ENCODE results near the gene ULK4.
"Not testable (repeated sequence)": the region's sequence is repeated elsewhere in the genome, so short reads cannot be mapped to it uniquely, and the experiment has no call there.

Gene ULK4

GRCh38 chr3:41961751-41962679 is at the start of gene ULK4:
TSS of gene ULK4 (minus strand) at chr3:41962103. CDS start at chr3:41954759, 7,344 bp downstream.
- in situ Hi-C loops (cut with MboI; ENCODE audit: low sequenced_read_pairs) = no loop called here

- in situ Hi-C loops (cut with MboI; ENCODE audit: low sequenced_read_pairs) = no loop called here
Measured at GRCh38 chr3:42010530-42010929, 48.6 kb upstream of the ULK4 start.

GRCh38 chr3:42009456-42009855 is 47.6 kb upstream of the ULK4 start:
- in situ Hi-C loops (cut with MboI; ENCODE audit: low sequenced_read_pairs) = no loop called here

GRCh38 chr3:42007785-42008184 is 45.9 kb upstream of the ULK4 start:
- in situ Hi-C loops (cut with MboI; ENCODE audit: low sequenced_read_pairs) = no loop called here

GRCh38 chr3:42005401-42005800 is 43.5 kb upstream of the ULK4 start:
- in situ Hi-C loops (cut with MboI; ENCODE audit: low sequenced_read_pairs) = no loop called here

GRCh38 chr3:42002790-42003189 is 40.9 kb upstream of the ULK4 start:
- in situ Hi-C loops (cut with MboI; ENCODE audit: low sequenced_read_pairs) = no loop called here

- in situ Hi-C loops (cut with MboI; ENCODE audit: low sequenced_read_pairs) = no loop called here
Measured at GRCh38 chr3:42001777-42002176, 39.9 kb upstream of the ULK4 start.

- in situ Hi-C loops (cut with MboI; ENCODE audit: low sequenced_read_pairs) = no loop called here
Measured at GRCh38 chr3:41999909-42000308, 38.0 kb upstream of the ULK4 start.

GRCh38 chr3:41997702-41998550 is 36.0 kb upstream of the ULK4 start:
- in situ Hi-C loops (cut with MboI; ENCODE audit: low sequenced_read_pairs) = no loop called here

GRCh38 chr3:41991437-41991836 is 29.5 kb upstream of the ULK4 start:
- in situ Hi-C loops (cut with MboI; ENCODE audit: low sequenced_read_pairs) = no loop called here

- in situ Hi-C loops (cut with MboI; ENCODE audit: low sequenced_read_pairs) = no loop called here
Measured at GRCh38 chr3:41989518-41989917, 27.6 kb upstream of the ULK4 start.

- in situ Hi-C loops (cut with MboI; ENCODE audit: low sequenced_read_pairs) = no loop called here
Measured at GRCh38 chr3:41987627-41988026, 25.7 kb upstream of the ULK4 start.

- in situ Hi-C loops (cut with MboI; ENCODE audit: low sequenced_read_pairs) = no loop called here
Measured at GRCh38 chr3:41986561-41986960, 24.7 kb upstream of the ULK4 start.

GRCh38 chr3:41985018-41985417 is 23.1 kb upstream of the ULK4 start:
- in situ Hi-C loops (cut with MboI; ENCODE audit: low sequenced_read_pairs) = no loop called here

GRCh38 chr3:41983091-41983490 is 21.2 kb upstream of the ULK4 start:
- in situ Hi-C loops (cut with MboI; ENCODE audit: low sequenced_read_pairs) = not testable (repeated sequence)

GRCh38 chr3:41977401-41977800 is 15.5 kb upstream of the ULK4 start:
- in situ Hi-C loops (cut with MboI; ENCODE audit: low sequenced_read_pairs) = not testable (repeated sequence)

GRCh38 chr3:41975416-41976103 is 13.7 kb upstream of the ULK4 start:
- in situ Hi-C loops (cut with MboI; ENCODE audit: low sequenced_read_pairs) = no loop called here

- in situ Hi-C loops (cut with MboI; ENCODE audit: low sequenced_read_pairs) = no loop called here
Measured at GRCh38 chr3:41974223-41974622, 12.3 kb upstream of the ULK4 start.

GRCh38 chr3:41972802-41973201 is 10.9 kb upstream of the ULK4 start:
- in situ Hi-C loops (cut with MboI; ENCODE audit: low sequenced_read_pairs) = no loop called here

GRCh38 chr3:41966206-41966605 is 4.3 kb upstream of the ULK4 start:
- in situ Hi-C loops (cut with MboI; ENCODE audit: low sequenced_read_pairs) = no loop called here

GRCh38 chr3:41963823-41964222 is 1.9 kb upstream of the ULK4 start:
- in situ Hi-C loops (cut with MboI; ENCODE audit: low sequenced_read_pairs) = no loop called here

Data from hTERT RPE-1 (cell line).